ENCODE results near the gene SLC10A3. TPM values are rescaled to one million over a fixed set of nuclear protein-coding genes. Genes with fewer than 3 reads are reported as not detected.

Gene SLC10A3
- total RNA-seq, 2 experiments from 2014 or later, result 15.7 to 16.4 TPM

DNA sequence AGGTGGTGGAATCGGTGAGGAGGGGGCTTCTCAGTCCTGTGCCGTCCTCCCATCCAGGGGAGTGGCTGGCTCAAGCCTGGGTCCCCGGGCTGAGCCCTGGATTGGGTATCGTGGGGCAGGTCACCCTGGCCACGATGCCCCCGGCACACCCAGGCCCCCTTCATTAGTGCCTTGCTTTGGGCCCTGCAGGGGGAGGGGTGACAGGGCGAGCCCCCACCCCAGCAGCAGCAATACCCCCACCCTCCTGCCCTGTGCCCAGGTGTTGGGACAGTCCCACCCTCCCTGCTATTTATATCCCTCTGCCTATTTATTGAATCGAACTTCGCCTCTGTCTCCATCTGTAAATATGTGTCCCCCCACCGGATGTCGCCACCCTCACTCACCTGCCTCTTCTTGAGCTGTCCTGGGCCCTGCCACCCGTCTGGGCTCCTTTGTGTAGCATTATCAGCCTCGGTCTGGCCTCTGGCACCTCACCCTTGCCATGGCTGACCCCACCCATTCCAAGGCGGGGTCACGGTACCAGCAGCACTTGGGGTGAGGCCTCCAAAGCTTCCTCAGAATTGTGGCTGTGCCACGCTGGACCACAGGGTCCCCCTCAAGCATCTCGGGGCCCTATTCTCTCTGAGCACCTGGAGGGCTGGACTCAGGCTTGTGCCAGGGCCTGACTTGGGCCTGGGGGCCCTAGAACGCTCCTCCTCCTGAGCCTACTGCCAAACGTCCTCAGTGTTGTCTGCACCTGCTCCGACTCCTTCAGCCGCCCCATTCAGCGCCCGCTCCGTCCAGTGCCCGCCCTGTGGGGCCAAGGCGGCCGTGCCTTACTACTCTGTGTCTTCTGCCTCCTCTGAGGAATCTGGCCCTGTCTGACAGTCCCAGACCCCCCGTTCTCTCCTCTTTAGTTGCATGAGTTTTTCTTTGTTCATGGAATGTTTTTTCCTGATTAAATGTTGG lies 17.5 kb downstream of the SLC10A3 start:
- H3K27ac Mint-ChIP-seq, result no peak overlapping the region
- H3K9me3 ChIP-seq (ENCODE audit: control insufficient read depth in 1 of 2, insufficient read depth in 1 of 2, low read length in 2 of 2), result no peaks in the 10 kb centered on the region
- H3K4me1 ChIP-seq (ENCODE audit: insufficient read depth, low read length), result peaks cover 12% of the 10 kb centered on the region
- H3K4me3 Mint-ChIP-seq, result no peak overlapping the region
- peaks cover 14% of the 10 kb centered on the region for H3K4me1 Mint-ChIP-seq (ENCODE audit: low read depth)
- no peaks in the 10 kb centered on the region for H3K27me3 Mint-ChIP-seq
- no peaks in the 10 kb centered on the region for H3K27me3 ChIP-seq (ENCODE audit: control insufficient read depth in 1 of 2, insufficient read depth in 2 of 2, low read length in 2 of 2)
- H3K9me3 Mint-ChIP-seq, result no peaks in the 10 kb centered on the region
- H3K36me3 Mint-ChIP-seq (ENCODE audit: low read depth), result peaks cover 19% of the 10 kb centered on the region
- ATAC-seq (ENCODE audit: poor library complexity) (no peak), DNase-seq (peak in 1 of 14 experiments; percentile 15)
- peaks cover 20% of the 10 kb centered on the region for H3K36me3 ChIP-seq (ENCODE audit: insufficient read depth, low read length)
- H3K27ac ChIP-seq (ENCODE audit: low read depth in 1 of 2, low read length in 2 of 2), result no peak overlapping the region
- ChIA-PET POLR2A (no interaction called here), CTCF (no interaction called here)
- intact Hi-C loops (cut with DNase I, micrococcal nuclease), result no loop called here
- TF ChIP-seq, protein P1, sequence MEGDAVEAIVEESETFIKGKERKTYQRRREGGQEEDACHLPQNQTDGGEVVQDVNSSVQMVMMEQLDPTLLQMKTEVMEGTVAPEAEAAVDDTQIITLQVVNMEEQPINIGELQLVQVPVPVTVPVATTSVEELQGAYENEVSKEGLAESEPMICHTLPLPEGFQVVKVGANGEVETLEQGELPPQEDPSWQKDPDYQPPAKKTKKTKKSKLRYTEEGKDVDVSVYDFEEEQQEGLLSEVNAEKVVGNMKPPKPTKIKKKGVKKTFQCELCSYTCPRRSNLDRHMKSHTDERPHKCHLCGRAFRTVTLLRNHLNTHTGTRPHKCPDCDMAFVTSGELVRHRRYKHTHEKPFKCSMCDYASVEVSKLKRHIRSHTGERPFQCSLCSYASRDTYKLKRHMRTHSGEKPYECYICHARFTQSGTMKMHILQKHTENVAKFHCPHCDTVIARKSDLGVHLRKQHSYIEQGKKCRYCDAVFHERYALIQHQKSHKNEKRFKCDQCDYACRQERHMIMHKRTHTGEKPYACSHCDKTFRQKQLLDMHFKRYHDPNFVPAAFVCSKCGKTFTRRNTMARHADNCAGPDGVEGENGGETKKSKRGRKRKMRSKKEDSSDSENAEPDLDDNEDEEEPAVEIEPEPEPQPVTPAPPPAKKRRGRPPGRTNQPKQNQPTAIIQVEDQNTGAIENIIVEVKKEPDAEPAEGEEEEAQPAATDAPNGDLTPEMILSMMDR (IDR thresholded peaks at IDR 0.05), result no peak
- no peak overlapping the region for H3K4me3 ChIP-seq (ENCODE audit: low read length)

DNA sequence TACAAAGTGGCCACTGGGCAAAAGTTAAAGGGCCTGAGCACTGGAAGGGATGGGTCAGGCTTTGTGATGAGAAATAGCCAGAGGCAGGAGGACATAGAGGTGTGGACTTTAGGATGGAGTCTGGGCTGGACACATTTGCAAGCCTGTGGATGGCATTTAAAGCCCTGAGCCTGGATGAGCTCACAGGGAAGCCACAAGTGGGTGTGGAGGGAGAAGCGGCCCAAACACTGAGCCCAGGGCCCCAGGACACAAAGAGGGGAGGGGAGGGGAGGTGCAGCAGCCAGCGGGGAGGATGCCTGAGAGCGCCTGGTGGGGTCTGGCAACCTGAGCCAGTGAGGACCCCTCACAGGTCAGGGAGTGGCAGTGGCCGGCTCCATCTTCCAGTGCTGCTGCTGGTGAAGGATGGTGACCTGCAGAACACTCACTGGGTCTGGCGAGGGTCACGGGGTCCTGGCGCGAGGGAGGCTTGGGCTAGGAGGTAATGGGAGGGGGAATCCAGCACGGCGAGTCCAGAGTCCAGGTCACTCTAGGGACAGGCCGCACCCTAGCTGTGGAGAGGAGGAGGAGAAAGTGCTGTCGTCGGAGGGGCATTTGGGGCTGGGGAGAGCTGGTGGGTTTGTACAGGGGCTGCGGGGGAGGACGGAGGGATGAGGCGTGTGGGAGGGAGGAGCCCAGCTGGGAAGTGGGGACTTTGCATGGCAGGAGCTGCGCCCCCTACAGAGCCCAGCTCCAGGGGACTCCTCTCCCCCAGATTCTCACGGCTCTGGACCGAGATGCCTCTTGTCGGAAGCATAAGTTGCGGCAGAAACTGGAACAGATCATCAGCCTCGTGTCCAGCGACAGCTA lies 18.4 kb downstream of the SLC10A3 start:
- no peak for ATAC-seq (ENCODE audit: poor library complexity)
- Histone ChIP-seq H3K4me1 (ENCODE audit: insufficient read depth, low read length) (peaks cover 5% of the 10 kb centered on the region), H3K27me3 (ENCODE audit: control insufficient read depth in 1 of 2, insufficient read depth in 2 of 2, low read length in 2 of 2) (no peaks in the 10 kb centered on the region), H3K36me3 (ENCODE audit: insufficient read depth, low read length) (peaks cover 26% of the 10 kb centered on the region), H3K4me3 (ENCODE audit: low read length) (no peak overlapping the region), H3K9me3 (ENCODE audit: control insufficient read depth in 1 of 2, insufficient read depth in 1 of 2, low read length in 2 of 2) (no peaks in the 10 kb centered on the region), H3K27ac (ENCODE audit: low read depth in 1 of 2, low read length in 2 of 2) (no peak overlapping the region)
- Mint-ChIP-seq H3K36me3 (ENCODE audit: low read depth) (peaks cover 19% of the 10 kb centered on the region), H3K9me3 (no peaks in the 10 kb centered on the region), H3K27me3 (no peaks in the 10 kb centered on the region), H3K4me3 (no peak overlapping the region), H3K27ac (no peak overlapping the region), H3K4me1 (ENCODE audit: low read depth) (peaks cover 6% of the 10 kb centered on the region)
- DNase-seq, result peak in 1 of 14 experiments; percentile 8
- CTCF ChIA-PET, result no interaction called here
- intact Hi-C loops (cut with DNase I, micrococcal nuclease), result no loop called here
- POLR2A ChIA-PET, result no interaction called here
- TF ChIP-seq, protein P1 (IDR thresholded peaks at IDR 0.05), result no peak

DNA sequence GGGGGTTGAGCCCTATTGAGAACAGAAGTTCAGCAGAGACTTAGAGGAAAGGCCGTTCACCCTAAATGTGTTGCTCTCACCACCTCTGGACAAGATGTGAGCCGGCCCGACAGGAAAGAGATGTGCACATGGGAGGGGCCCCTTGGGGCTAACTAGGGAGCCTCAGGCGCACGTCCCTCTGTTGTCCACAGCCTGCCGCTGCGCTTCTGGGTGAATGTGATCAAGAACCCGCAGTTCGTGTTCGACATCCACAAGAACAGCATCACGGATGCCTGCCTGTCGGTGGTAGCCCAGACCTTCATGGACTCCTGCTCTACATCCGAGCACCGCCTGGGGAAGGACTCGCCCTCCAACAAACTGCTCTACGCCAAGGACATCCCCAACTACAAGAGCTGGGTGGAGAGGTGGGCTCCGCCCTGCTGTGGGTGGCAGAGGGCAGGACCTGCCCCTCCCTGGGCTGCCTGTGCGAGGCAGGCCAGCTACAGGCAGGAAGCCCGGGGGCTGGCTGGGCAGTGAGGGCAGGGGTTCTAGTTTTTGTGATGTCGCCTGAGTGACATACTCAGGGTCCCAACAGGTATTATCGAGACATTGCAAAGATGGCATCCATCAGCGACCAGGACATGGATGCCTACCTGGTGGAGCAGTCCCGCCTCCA lies 19.4 kb downstream of the SLC10A3 start:
- intact Hi-C loops (cut with DNase I, micrococcal nuclease), result no loop called here
- H3K4me3 ChIP-seq (ENCODE audit: low read length), result no peak overlapping the region
- no peak overlapping the region for H3K27ac Mint-ChIP-seq
- POLR2A ChIA-PET, result no interaction called here
- H3K4me1 ChIP-seq (ENCODE audit: insufficient read depth, low read length), result no peaks in the 10 kb centered on the region
- ATAC-seq (ENCODE audit: poor library complexity) (no peak), DNase-seq (no peak)
- no peaks in the 10 kb centered on the region for H3K27me3 ChIP-seq (ENCODE audit: control insufficient read depth in 1 of 2, insufficient read depth in 2 of 2, low read length in 2 of 2)
- peaks cover 36% of the 10 kb centered on the region for H3K36me3 ChIP-seq (ENCODE audit: insufficient read depth, low read length)
- no peaks in the 10 kb centered on the region for H3K27me3 Mint-ChIP-seq
- no peaks in the 10 kb centered on the region for H3K4me1 Mint-ChIP-seq (ENCODE audit: low read depth)
- no peaks in the 10 kb centered on the region for H3K9me3 Mint-ChIP-seq
- H3K9me3 ChIP-seq (ENCODE audit: control insufficient read depth in 1 of 2, insufficient read depth in 1 of 2, low read length in 2 of 2), result no peaks in the 10 kb centered on the region
- TF ChIP-seq, protein P1 (IDR thresholded peaks at IDR 0.05), result no peak
- peaks cover 19% of the 10 kb centered on the region for H3K36me3 Mint-ChIP-seq (ENCODE audit: low read depth)
- H3K4me3 Mint-ChIP-seq, result no peak overlapping the region
- CTCF ChIA-PET, result no interaction called here
- H3K27ac ChIP-seq (ENCODE audit: low read depth in 1 of 2, low read length in 2 of 2), result no peak overlapping the region
